Right lobe of liver (tissue), 4 donors: ENCODE results near the gene CPN1.

Source experiments
- POLR2A ChIP-seq: fragments of 450-650 bp; IDR thresholded peaks from one replicate; pipeline ENCODE4 v1.6.1; 2017; ENCODE audit warnings: antibody characterized with exemption, mild to moderate bottlenecking
- TF ChIP-seq, protein P1 (sequence below), 4 donors: fragments of 200-600 bp in 3 of 4; fragments of 450-650 bp in 1 of 4; IDR thresholded peaks; one replicate each; pipeline versions ENCODE4 v1.5.1 to v1.8.0; 2016 to 2022; ENCODE audit warnings: antibody characterized with exemption in 4 of 4, mild to moderate bottlenecking in 2 of 4
- donor health status: DM: no; HTN: no; CAD: no.
- donor health status: DM: no; HTN: no; CAD: no.
- donor health status: DM: no; HTN: yes; CAD: no.

DNA sequence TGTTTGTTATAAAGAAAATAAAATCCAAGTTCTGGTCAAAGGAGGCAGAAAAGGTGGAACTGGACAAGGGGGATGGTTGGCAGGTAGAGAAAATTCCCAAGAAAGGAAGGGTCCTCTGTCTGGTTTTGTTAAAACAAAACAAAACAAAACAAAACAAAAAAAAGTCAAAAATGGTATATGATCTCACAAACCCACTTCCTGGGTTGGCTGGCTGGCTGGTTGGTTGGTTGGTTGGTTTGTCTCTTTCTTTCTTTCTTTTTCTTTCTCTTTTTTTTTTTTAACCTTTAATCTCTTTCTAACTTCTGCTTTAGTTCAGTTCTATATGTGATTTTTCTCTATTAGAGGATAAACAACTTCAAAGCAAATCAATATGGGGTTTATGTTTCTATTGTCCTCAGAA lies 41.1 kb upstream of the CPN1 start:
- TF ChIP-seq, protein P1, sequence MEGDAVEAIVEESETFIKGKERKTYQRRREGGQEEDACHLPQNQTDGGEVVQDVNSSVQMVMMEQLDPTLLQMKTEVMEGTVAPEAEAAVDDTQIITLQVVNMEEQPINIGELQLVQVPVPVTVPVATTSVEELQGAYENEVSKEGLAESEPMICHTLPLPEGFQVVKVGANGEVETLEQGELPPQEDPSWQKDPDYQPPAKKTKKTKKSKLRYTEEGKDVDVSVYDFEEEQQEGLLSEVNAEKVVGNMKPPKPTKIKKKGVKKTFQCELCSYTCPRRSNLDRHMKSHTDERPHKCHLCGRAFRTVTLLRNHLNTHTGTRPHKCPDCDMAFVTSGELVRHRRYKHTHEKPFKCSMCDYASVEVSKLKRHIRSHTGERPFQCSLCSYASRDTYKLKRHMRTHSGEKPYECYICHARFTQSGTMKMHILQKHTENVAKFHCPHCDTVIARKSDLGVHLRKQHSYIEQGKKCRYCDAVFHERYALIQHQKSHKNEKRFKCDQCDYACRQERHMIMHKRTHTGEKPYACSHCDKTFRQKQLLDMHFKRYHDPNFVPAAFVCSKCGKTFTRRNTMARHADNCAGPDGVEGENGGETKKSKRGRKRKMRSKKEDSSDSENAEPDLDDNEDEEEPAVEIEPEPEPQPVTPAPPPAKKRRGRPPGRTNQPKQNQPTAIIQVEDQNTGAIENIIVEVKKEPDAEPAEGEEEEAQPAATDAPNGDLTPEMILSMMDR (IDR thresholded peaks at IDR 0.05): no peak
- TF ChIP-seq POLR2A: no peak
